Aorta (tissue), 5 donors: ENCODE data around the gene OR5B12. TPM values are rescaled to one million over a fixed set of nuclear protein-coding genes. Genes with fewer than 3 reads are reported as not detected.
"Not testable (repeated sequence)": the region's sequence is repeated elsewhere in the genome, so short reads cannot be mapped to it uniquely, and the experiment has no call there.

ENCODE experiments used
- ATAC-seq: fragments of 200-7000 bp; cut with Tn5 transposase; one replicate; pipeline ENCODE4 v1.9.1; 2022; ENCODE audit warnings: moderate library complexity; ENCODE audit not compliant: low FRiP score
- DNase-seq, 2 donors: peaks; one replicate each; pipeline ENCODE4 v3.0.0-alpha.2; 2020
- H3K27ac ChIP-seq, 2 donors: one replicate each; pipeline ENCODE4 v1.5.1; 2013; ENCODE audit warnings: low read length in 2 of 2, mild to moderate bottlenecking in 2 of 2, moderate library complexity in 2 of 2, control low read depth in 1 of 2, inconsistent platforms in 1 of 2, low read depth in 1 of 2
- H3K27me3 ChIP-seq, 2 donors: one replicate each; pipeline ENCODE4 v1.6.1; 2013; ENCODE audit warnings: control low read depth in 1 of 2, low read length in 1 of 2, mild to moderate bottlenecking in 1 of 2, moderate library complexity in 1 of 2; ENCODE audit not compliant: insufficient read depth in 2 of 2, control insufficient read depth in 1 of 2
- H3K36me3 ChIP-seq, 2 donors: one replicate each; pipeline ENCODE4 v1.6.1; 2013; ENCODE audit warnings: control low read depth in 1 of 2, low read length in 1 of 2, mild to moderate bottlenecking in 1 of 2; ENCODE audit not compliant: insufficient read depth in 2 of 2, control insufficient read depth in 1 of 2
- H3K4me1 ChIP-seq, 2 donors: one replicate each; pipeline ENCODE4 v1.6.1; 2013; ENCODE audit warnings: low read length in 2 of 2, control low read depth in 1 of 2, mild to moderate bottlenecking in 1 of 2, moderate library complexity in 1 of 2; ENCODE audit not compliant: insufficient read depth in 2 of 2, control insufficient read depth in 1 of 2
- H3K4me3 ChIP-seq, 2 donors: one replicate each; pipeline ENCODE4 v1.5.1; 2013; ENCODE audit warnings: low read length in 2 of 2, control low read depth in 1 of 2, mild to moderate bottlenecking in 1 of 2
- H3K9me3 ChIP-seq: one replicate; pipeline ENCODE4 v1.6.1; 2013; ENCODE audit warnings: mild to moderate bottlenecking, low read length; ENCODE audit not compliant: control insufficient read depth
- WGBS, 2 donors: extraction: QIAGEN DNeasy Blood & Tissue Kit; methylation state at CpG; one replicate each; pipeline ENCODE4 v1.1.7; 2013; 5-methylcytosine and 5-hydroxymethylcytosine counted together
- intact Hi-C, 2 donors: fragments of 100-400 bp; cut with DNase I; formaldehyde crosslinking; loops; one replicate each; pipeline versions ENCODE4 v1.14.2 to v1.15.0; 2022
- polyA plus RNA-seq, 2 donors: library from polyadenylated mRNA; stranded (reverse); fragments of 200-250 nt; gene quantifications; one replicate each; pipeline ENCODE4 v1.2.3, GENCODE V29; 2013
- total RNA-seq, 2 donors: library from RNA; stranded (reverse); fragmentation: NEBNext Ultra II Directional; extraction: Animal tissue kit (Norgen Biotek cat#: 25700); gene quantifications; one replicate each; pipeline ENCODE4 v1.2.1, GENCODE V29; 2021
- donor health status: healthy with polysubstance abuse.
- donor health status: Bipolar disorder and iron deficiency.
- donor health status: DM: no; HTN: no; CAD: no.
- donor health status: DM: no; HTN: no; CAD: no.
- donor health status: DM: yes; HTN: yes; CAD: no.

OR5B12 gene
- total and polyA plus RNA-seq, 4 donors: not detected

GRCh38 chr11:58444300-58444699 is 2.3 kb upstream of the OR5B12 start:
- DNase-seq (no peak), ATAC-seq (no peak)
- Histone ChIP-seq H3K27me3 (no peaks in the 10 kb centered on the region), H3K4me3 (no peak overlapping the region), H3K36me3 (no peaks in the 10 kb centered on the region), H3K9me3 (peaks cover 8% of the 10 kb centered on the region), H3K27ac (no peak overlapping the region), H3K4me1 (no peaks in the 10 kb centered on the region)
- intact Hi-C loops: no loop called here
- WGBS, 2 donors: 84 to 95% methylated on average over 2 of the region's 2 CpGs

GRCh38 chr11:58438486-58438885 is 3.5 kb downstream of the OR5B12 start:
- WGBS, 2 donors: 20 to 29% methylated on average over 4 of the region's 4 CpGs
- Histone ChIP-seq H3K27me3 (no peaks in the 10 kb centered on the region), H3K27ac (no peak overlapping the region), H3K36me3 (no peaks in the 10 kb centered on the region), H3K4me3 (no peak overlapping the region), H3K4me1 (no peaks in the 10 kb centered on the region), H3K9me3 (no peaks in the 10 kb centered on the region)
- ATAC-seq (no peak), DNase-seq (no peak)
- intact Hi-C loops: no loop called here

GRCh38 chr11:58434217-58434616 is 7.8 kb downstream of the OR5B12 start:
- Histone ChIP-seq H3K9me3 (no peaks in the 10 kb centered on the region), H3K4me3 (no peak overlapping the region), H3K27ac (no peak overlapping the region), H3K27me3 (no peaks in the 10 kb centered on the region), H3K4me1 (no peaks in the 10 kb centered on the region), H3K36me3 (no peaks in the 10 kb centered on the region)
- intact Hi-C loops: no loop called here
- ATAC-seq (no peak), DNase-seq (no peak)
- 82 to 83% methylated on average over 3 of the region's 3 CpGs for WGBS, 2 donors

- WGBS, 2 donors: 45 to 60% methylated on average over 2 to 3 of the region's 3 CpGs
- no peaks in the 10 kb centered on the region for H3K4me1 ChIP-seq
- H3K9me3 ChIP-seq: no peaks in the 10 kb centered on the region
- no peak for ATAC-seq
- no peak overlapping the region for H3K27ac ChIP-seq
- DNase-seq: no peak
- no peaks in the 10 kb centered on the region for H3K36me3 ChIP-seq
- intact Hi-C loops: no loop called here
- no peaks in the 10 kb centered on the region for H3K27me3 ChIP-seq
- no peak overlapping the region for H3K4me3 ChIP-seq
Observed at GRCh38 chr11:58433638-58434203, 8.3 kb downstream of the OR5B12 start.

- DNase-seq (no peak), ATAC-seq (no peak)
- WGBS, 2 donors: 27 to 62% methylated on average over 1 of the region's 1 CpG
- Histone ChIP-seq H3K27ac (no peak overlapping the region), H3K27me3 (no peaks in the 10 kb centered on the region), H3K36me3 (no peaks in the 10 kb centered on the region), H3K9me3 (peaks cover 4% of the 10 kb centered on the region), H3K4me1 (no peaks in the 10 kb centered on the region), H3K4me3 (no peak overlapping the region)
- intact Hi-C loops: no loop called here
Observed at GRCh38 chr11:58429273-58429672, 12.8 kb downstream of the OR5B12 start.

- H3K27ac ChIP-seq: no peak within 1 kb of the TSS
- DNase-seq: no peak
- no peaks in the 10 kb centered on the region for H3K27me3 ChIP-seq
- ATAC-seq: no peak
- 62 to 63% methylated on average over 3 of the region's 3 CpGs for WGBS, 2 donors
- no peak within 1 kb of the TSS for H3K4me3 ChIP-seq
- no peaks in the 10 kb centered on the region for H3K4me1 ChIP-seq
- intact Hi-C loops: no loop called here
- peaks cover 4% of the 10 kb centered on the region for H3K9me3 ChIP-seq
- H3K36me3 ChIP-seq: no peaks in the 10 kb centered on the region
Observed at GRCh38 chr11:58428021-58428420, 14.0 kb downstream of the OR5B12 start, which contains the start of gene OR5B2. Gene OR5B2 (minus strand): TSS chr11:58428121. CDS start chr11:58423261, 4,860 bp downstream.

GRCh38 chr11:58406774-58407173 is 35.3 kb downstream of the OR5B12 start, which contains the start of gene OR5B3:
Gene OR5B3 (minus strand): TSS chr11:58406874. CDS start chr11:58403409, 3,465 bp downstream.
- intact Hi-C loops: no loop called here

GRCh38 chr11:58399622-58400021 is 42.4 kb downstream of the OR5B12 start:
- H3K27me3 ChIP-seq, intact Hi-C loops: not testable (repeated sequence)
- WGBS, 2 donors: 86 to 89% methylated on average over 1 of the region's 2 CpGs

More at GRCh38 chr11:58406774-58407173, 35.3 kb downstream of the OR5B12 start, which contains the start of gene OR5B3:
- ATAC-seq (no peak), DNase-seq (no peak)
- Histone ChIP-seq H3K27me3 (peaks cover 0 to 2% of the 10 kb centered on the region in 2 donors), H3K4me1 (no peaks in the 10 kb centered on the region), H3K9me3 (peaks cover 5% of the 10 kb centered on the region), H3K4me3 (no peak within 1 kb of the TSS), H3K27ac (no peak within 1 kb of the TSS), H3K36me3 (no peaks in the 10 kb centered on the region)
- WGBS, 2 donors: 49 to 56% methylated on average over 1 of the region's 1 CpG

GRCh38 chr11:58395581-58395980 is 46.5 kb downstream of the OR5B12 start:
- 62 to 77% methylated on average over 2 of the region's 2 CpGs for WGBS, 2 donors
- intact Hi-C loops: no loop called here
- ATAC-seq: no peak

More at GRCh38 chr11:58399622-58400021, 42.4 kb downstream of the OR5B12 start:
- not testable (repeated sequence) for H3K9me3 ChIP-seq, H3K4me1 ChIP-seq, H3K36me3 ChIP-seq, ATAC-seq, DNase-seq, H3K4me3 ChIP-seq, H3K27ac ChIP-seq

More at GRCh38 chr11:58395581-58395980, 46.5 kb downstream of the OR5B12 start:
- H3K27me3 ChIP-seq: no peaks in the 10 kb centered on the region
- no peak overlapping the region for H3K4me3 ChIP-seq
- H3K27ac ChIP-seq: no peak overlapping the region
- H3K9me3 ChIP-seq: peaks cover 3% of the 10 kb centered on the region
- H3K4me1 ChIP-seq: no peaks in the 10 kb centered on the region
- no peak for DNase-seq
- H3K36me3 ChIP-seq: no peaks in the 10 kb centered on the region
